ENCODE data around the gene SCML1.
A peak's percentile ranks its signal among the peaks of the same experiment; 100 is the strongest.
"Not testable (repeated sequence)": the region's sequence is repeated elsewhere in the genome, so short reads cannot be mapped to it uniquely, and the experiment has no call there.

The SCML1 gene

GRCh38 chrX:17738737-17739535 is 1.6 kb downstream of the SCML1 start:
- DNase-seq (ENCODE audit: low spot score), result no peak

DNA sequence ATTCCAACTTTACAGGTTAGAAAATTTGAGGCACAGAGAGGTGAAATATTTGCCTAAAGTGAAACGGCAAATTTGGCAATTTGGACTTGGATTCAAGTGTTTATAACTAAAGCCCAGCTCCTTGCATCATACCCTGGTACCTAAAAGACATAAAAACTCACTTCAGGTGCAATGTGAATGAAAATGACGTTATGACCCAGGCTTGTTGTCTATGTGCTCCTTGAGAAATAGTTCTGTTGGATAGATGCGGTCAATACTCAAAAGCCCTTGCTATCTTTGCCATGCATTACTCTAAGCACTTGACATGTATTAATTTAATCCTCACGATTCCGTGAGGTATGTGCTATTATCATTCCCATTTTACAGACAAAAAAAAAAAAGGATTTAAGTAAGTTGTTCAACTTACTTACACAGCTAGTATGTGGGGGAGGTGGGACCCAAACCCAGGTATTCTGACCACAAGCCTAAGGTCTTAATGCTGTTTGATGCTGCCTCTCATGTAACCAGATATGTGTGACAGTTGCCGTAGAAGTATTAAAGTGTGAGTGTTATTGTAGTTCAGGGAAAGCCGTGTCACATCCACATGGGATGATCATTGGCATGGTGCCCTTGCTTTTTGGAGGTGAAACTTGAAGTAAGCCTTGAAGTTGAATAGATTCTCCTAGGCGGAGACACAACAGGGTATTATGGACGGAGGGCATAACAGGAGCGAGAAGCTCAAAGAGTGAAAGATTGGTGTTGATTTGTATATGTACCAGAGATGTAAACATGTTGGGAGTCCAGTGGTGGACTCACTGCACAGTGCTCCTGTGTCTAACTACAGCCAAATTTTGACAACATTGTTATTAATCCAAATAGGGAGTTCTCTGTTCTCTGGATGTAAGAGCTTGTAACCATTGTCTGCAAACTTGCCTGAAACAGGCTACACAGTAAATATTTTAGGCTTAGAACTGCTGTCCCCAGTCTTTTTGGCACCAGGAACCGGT is 3.1 kb downstream of the SCML1 start:
- DNase-seq (ENCODE audit: low spot score), result no peak

GRCh38 chrX:17741123-17741511 is 3.8 kb downstream of the SCML1 start:
- no peak for DNase-seq (ENCODE audit: low spot score)

- no peak for DNase-seq (ENCODE audit: low spot score)
Observed at GRCh38 chrX:17743913-17744312, 6.6 kb downstream of the SCML1 start.

GRCh38 chrX:17744896-17745523 is 7.7 kb downstream of the SCML1 start:
- no peak for DNase-seq (ENCODE audit: low spot score)

GRCh38 chrX:17747692-17748091 is 10.4 kb downstream of the SCML1 start:
- no peak for DNase-seq (ENCODE audit: low spot score)

- DNase-seq (ENCODE audit: low spot score), result no peak
Observed at GRCh38 chrX:17748684-17749083, 11.4 kb downstream of the SCML1 start.

- DNase-seq (ENCODE audit: low spot score), result no peak
Observed at GRCh38 chrX:17750436-17750835, 13.1 kb downstream of the SCML1 start.

- no peak for DNase-seq (ENCODE audit: low spot score)
Observed at GRCh38 chrX:17758382-17758781, 21.1 kb downstream of the SCML1 start.

GRCh38 chrX:17759990-17760389 is 22.7 kb downstream of the SCML1 start:
- DNase-seq (ENCODE audit: low spot score), result no peak

- DNase-seq (ENCODE audit: low spot score), result no peak
Observed at GRCh38 chrX:17767734-17768133, 30.4 kb downstream of the SCML1 start.

GRCh38 chrX:17768997-17769396 is 31.7 kb downstream of the SCML1 start:
- no peak for DNase-seq (ENCODE audit: low spot score)

GRCh38 chrX:17769701-17770269 is 32.5 kb downstream of the SCML1 start:
- no peak for DNase-seq (ENCODE audit: low spot score)

GRCh38 chrX:17773221-17773876 is 36.1 kb downstream of the SCML1 start:
- no peak for DNase-seq (ENCODE audit: low spot score)

GRCh38 chrX:17774053-17774452 is 36.8 kb downstream of the SCML1 start:
- DNase-seq (ENCODE audit: low spot score), result no peak

DNA sequence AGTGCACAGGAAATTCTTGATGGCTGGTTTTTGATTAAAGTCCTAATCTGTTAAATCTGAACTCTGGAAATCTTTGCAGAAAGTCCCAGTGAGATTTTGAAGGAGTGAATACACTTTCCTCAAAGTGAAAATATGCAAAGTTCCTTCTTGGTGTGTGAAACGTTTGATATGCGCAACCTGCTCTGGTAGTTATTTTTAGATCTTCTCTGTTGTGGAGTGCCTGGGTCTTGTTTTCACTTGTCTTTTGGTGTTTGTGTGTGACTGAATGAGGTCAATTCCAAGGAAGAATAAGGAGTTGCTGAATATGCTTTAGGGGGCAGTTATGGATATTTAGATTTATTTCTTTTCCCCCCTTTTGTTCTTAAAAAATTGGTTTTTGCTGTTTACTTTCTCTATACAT is 41.7 kb downstream of the SCML1 start:
- no peak for DNase-seq (ENCODE audit: low spot score)

- DNase-seq (ENCODE audit: low spot score), result no peak
Observed at GRCh38 chrX:17779434-17779833, 42.1 kb downstream of the SCML1 start.

DNA sequence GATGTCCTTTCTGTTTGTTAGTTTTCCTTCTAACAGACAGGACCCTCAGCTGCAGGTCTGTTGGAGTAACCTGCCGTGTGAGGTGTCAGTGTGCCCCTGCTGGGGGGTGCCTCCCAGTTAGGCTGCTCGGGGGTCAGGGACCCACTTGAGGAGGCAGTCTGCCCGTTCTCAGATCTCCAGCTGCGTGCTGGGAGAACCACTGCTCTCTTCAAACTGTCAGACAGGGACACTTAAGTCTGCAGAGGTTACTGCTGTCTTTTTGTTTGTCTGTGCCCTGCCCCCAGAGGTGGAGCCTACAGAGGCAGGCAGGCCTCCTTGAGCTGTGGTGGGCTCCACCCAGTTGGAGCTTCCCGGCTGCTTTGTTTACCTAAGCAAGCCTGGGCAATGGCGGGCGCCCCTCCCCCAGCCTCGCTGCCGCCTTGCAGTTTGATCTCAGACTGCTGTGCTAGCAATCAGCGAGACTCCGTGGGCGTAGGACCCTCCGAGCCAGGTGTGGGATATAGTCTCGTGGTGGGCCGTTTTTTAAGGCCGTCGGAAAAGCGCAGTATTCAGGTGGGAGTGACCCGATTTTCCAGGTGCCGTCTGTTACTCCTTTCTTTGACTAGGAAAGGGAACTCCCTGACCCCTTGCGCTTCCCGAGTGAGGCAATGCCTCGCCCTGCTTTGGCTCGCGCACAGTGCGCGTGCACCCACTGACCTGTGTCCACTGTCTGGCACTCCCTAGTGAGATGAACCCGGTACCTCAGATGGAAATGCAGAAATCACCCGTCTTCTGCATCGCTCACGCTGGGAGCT is 49.5 kb downstream of the SCML1 start:
- DNase-seq (ENCODE audit: low spot score), result not testable (repeated sequence)

- no peak for DNase-seq (ENCODE audit: low spot score)
Observed at GRCh38 chrX:17787557-17787956, 50.3 kb downstream of the SCML1 start.

GRCh38 chrX:17788439-17788838 is 51.1 kb downstream of the SCML1 start:
- DNase-seq (ENCODE audit: low spot score), result peak; percentile 6
